Type B pancreatic cell (in vitro differentiated cells): ENCODE data around the gene TMEM143. TPM values are rescaled to one million over a fixed set of nuclear protein-coding genes. Genes with fewer than 3 reads are reported as not detected.
A peak's percentile ranks its signal among the peaks of the same experiment; 100 is the strongest.
"Not testable (repeated sequence)": the region's sequence is repeated elsewhere in the genome, so short reads cannot be mapped to it uniquely, and the experiment has no call there.

ENCODE experiments used
- DNase-seq: peaks from one replicate; pipeline ENCODE4 v3.0.0; 2021; ENCODE audit warnings: mixed read lengths; ENCODE audit not compliant: unreplicated experiment; ENCODE audit errors: extremely low spot score
- H3K27ac Mint-ChIP-seq: 2 replicates; pipeline ENCODE4 v1.8.0; 2021; ENCODE audit warnings: mild to moderate bottlenecking, mixed read lengths
- H3K27me3 Mint-ChIP-seq: 2 replicates; pipeline ENCODE4 v1.8.0; 2021; ENCODE audit warnings: mixed read lengths
- H3K36me3 Mint-ChIP-seq: 2 replicates; pipeline ENCODE4 v1.8.0; 2021; ENCODE audit warnings: mixed read lengths
- H3K4me1 Mint-ChIP-seq: one replicate; pipeline ENCODE4 v1.8.0; 2021; ENCODE audit warnings: mixed read lengths; ENCODE audit not compliant: unreplicated experiment
- H3K4me3 Mint-ChIP-seq: 2 replicates; pipeline ENCODE4 v1.8.0; 2021; ENCODE audit warnings: mild to moderate bottlenecking, mixed read lengths
- H3K9me3 Mint-ChIP-seq: 2 replicates; pipeline ENCODE4 v1.8.0; 2021; ENCODE audit warnings: mixed read lengths
- total RNA-seq: library from RNA; stranded (reverse); gene quantifications from 2 replicates; pipeline ENCODE4 v1.2.1, GENCODE V29; 2021; ENCODE audit warnings: low replicate concordance
- TF ChIP-seq, protein P1 (sequence below): fragments of 200-600 bp; sonication (generic); conservative IDR thresholded peaks from 2 replicates; pipeline ENCODE4 v1.5.0; 2021; ENCODE audit warnings: antibody characterized with exemption, mild to moderate bottlenecking

Gene TMEM143
- total RNA-seq, 1 donor from 2014 or later: 12.8 TPM

DNA sequence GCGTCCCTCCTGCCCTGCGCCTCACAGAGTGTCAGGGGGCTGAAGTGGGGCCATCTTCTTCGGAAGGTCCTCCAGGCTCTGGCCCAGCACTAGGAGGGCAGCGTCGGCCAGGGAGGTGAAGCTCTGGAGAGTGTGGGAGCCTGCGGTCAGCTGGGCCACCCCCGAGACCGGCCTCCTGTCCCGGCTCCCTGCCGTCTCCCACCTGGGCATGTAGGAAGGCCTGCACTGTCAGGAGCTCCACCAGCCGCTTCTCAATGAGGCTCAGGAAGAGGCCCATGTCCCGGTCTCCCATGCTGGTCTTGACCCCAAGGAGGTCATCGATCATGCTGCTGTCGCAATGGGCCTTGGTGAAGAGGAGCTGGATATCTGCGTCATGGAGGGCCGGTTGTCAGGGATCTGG is 65.8 kb downstream of the TMEM143 start:
- Mint-ChIP-seq H3K9me3 (no peaks in the 10 kb centered on the region), H3K36me3 (no peaks in the 10 kb centered on the region), H3K27me3 (no peaks in the 10 kb centered on the region), H3K27ac (no peak overlapping the region), H3K4me3 (no peak overlapping the region), H3K4me1 (no peaks in the 10 kb centered on the region)
- TF ChIP-seq, protein P1, sequence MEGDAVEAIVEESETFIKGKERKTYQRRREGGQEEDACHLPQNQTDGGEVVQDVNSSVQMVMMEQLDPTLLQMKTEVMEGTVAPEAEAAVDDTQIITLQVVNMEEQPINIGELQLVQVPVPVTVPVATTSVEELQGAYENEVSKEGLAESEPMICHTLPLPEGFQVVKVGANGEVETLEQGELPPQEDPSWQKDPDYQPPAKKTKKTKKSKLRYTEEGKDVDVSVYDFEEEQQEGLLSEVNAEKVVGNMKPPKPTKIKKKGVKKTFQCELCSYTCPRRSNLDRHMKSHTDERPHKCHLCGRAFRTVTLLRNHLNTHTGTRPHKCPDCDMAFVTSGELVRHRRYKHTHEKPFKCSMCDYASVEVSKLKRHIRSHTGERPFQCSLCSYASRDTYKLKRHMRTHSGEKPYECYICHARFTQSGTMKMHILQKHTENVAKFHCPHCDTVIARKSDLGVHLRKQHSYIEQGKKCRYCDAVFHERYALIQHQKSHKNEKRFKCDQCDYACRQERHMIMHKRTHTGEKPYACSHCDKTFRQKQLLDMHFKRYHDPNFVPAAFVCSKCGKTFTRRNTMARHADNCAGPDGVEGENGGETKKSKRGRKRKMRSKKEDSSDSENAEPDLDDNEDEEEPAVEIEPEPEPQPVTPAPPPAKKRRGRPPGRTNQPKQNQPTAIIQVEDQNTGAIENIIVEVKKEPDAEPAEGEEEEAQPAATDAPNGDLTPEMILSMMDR: no peak
- DNase-seq: no peak

DNA sequence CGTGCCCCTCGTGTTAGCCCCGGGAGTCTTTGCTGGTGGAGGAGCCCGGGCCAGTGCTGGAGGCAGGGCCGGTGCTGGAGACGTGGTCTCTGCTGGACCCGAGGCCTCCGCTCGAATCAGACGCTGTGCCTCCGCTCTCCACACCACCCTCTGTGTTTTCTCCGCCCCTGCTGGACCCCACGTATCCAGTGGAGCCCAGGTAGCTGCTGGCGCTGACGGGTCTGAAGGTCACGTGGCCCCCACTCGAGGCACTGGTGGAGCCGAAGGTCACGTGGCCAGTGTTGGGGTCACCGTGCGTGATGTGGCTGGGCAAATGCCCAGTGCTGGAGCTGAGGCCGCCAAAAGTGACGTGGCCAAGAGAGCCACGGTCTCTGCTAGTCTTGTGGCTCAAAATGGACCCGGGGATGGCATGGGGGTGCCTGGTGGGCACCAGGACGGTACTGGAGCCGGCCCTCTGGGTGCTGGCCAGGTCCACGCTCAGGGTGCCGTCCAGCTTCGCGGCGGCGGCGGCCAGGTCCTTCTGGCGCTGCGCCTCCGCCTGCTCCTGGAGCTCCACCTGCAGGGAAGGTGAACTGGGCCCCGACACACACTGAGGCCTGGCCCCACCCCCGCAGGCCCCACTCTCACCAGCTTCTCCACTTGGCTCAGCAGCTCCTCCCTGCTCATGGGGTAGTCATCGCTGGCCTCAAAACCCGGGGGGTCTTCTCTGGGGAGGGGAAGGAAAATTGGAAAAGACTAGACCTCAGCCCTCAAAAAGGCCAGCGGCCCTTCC is 66.6 kb downstream of the TMEM143 start:
- Mint-ChIP-seq H3K27me3 (no peaks in the 10 kb centered on the region), H3K36me3 (no peaks in the 10 kb centered on the region), H3K9me3 (no peaks in the 10 kb centered on the region), H3K4me3 (no peak overlapping the region), H3K4me1 (no peaks in the 10 kb centered on the region), H3K27ac (no peak overlapping the region)
- TF ChIP-seq, protein P1: no peak
- DNase-seq: no peak

DNA sequence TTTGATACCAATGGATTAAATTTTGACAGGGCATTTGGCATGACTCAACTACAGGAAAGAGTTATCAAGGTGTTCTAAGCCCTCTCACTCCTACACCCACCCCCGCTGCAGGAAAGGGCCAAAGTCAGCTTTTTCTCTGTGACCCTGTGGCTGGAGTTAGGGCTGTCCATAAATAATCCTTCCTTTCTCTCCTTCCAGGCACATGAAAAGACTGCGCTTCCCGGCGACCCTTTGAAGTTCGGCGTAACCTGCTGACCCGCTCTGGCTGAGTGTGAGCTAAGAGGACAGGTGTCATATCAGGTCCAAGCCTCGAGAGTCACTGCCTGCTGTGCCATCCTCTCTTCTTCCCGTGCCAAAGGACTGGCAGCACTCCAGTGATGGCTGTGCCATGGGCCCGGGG is 68.3 kb downstream of the TMEM143 start:
- H3K4me1 Mint-ChIP-seq: no peaks in the 10 kb centered on the region
- no peaks in the 10 kb centered on the region for H3K9me3 Mint-ChIP-seq

DNA sequence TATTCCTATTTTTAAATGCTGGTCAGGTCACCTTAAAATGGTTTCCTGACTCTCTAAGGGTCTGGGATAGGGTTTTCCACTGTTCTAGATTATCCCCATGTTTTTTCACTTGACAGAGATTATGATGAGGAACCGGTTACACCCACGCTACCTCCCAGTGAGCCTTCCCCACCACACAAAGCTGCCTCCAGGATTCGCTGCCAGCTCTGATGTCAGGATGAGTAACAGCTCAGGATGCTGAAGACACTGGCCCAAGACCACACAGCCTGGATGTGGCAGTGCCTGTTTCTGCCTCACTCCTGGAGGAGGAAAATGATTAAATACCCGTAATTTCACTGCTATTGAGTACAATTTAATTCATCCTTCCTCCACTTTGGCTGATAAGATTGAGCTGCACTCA is 70.9 kb downstream of the TMEM143 start:
- TF ChIP-seq, protein P1: no peak
- Mint-ChIP-seq H3K27me3 (peaks cover 7% of the 10 kb centered on the region), H3K9me3 (no peaks in the 10 kb centered on the region), H3K4me3 (no peak overlapping the region), H3K36me3 (peaks cover 3% of the 10 kb centered on the region), H3K27ac (no peak overlapping the region), H3K4me1 (no peaks in the 10 kb centered on the region)
- no peak for DNase-seq

More for the DNA sequence above, 68.3 kb downstream of the TMEM143 start:
- Mint-ChIP-seq H3K4me3 (no peak overlapping the region), H3K27me3 (peaks cover 7% of the 10 kb centered on the region), H3K27ac (no peak overlapping the region), H3K36me3 (no peaks in the 10 kb centered on the region)
- TF ChIP-seq, protein P1: no peak
- DNase-seq: no peak

DNA sequence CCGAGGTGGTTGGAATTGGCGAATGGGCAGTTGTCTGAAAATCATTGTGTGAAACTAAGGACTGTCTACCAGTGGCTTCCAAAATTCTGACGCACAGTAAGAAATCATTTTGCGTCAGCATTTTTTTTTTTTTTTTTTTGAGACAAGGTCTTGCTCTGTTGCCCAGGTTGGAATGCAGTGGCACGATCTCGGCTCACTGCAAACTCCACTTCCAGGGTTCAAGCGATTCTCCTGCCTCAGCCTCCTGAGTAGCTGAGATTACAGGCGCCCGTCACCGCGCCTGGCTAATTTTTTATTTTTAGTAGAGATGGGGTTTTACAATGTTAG is 72.3 kb downstream of the TMEM143 start:
- not testable (repeated sequence) for H3K27ac Mint-ChIP-seq, H3K27me3 Mint-ChIP-seq, H3K36me3 Mint-ChIP-seq, DNase-seq, H3K4me1 Mint-ChIP-seq, H3K9me3 Mint-ChIP-seq
- H3K4me3 Mint-ChIP-seq: peak overlapping the region; percentile 87

DNA sequence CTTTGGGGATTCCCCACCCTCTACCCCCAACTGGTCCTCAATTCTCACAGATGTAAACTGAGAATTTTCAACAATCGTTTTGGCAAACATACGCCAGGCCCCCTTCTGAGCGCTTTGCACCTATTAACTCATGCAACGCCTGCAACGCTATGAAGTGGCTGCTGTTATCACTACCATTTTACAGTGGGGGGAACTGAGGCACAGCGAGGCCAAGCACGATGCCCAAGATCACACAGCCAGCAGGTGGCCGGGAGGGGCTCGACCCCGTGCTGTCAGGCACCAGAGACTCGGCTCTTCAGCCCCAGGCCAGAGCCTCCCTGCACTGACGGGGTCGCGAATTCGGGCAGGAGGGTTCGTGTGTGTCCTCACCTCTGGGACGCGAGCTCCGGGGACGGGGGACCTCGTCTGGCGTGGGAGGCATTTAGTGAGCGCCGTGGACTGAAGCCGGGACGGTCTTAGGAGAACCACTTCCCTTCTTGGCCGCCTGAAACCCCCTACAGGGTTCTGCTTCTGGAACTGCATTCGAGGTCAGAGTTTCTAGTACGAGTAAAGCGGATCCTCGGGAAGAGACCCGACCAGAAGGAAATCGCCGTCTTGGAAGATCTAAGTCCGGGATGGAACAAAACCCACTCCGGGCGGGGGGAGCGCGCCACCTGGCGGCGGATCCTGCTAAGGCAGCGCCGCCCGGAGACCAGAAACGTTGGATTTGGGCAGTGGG is 72.8 kb downstream of the TMEM143 start:
- H3K4me1 Mint-ChIP-seq: no peaks in the 10 kb centered on the region
- no peak overlapping the region for H3K27ac Mint-ChIP-seq
- peak; percentile 89 for DNase-seq
- H3K9me3 Mint-ChIP-seq: peaks cover 9% of the 10 kb centered on the region
- TF ChIP-seq, protein P1: peak; percentile 98
- peaks cover 7% of the 10 kb centered on the region for H3K27me3 Mint-ChIP-seq
- peaks cover 14% of the 10 kb centered on the region for H3K36me3 Mint-ChIP-seq
- peak overlapping the region; percentile 87 for H3K4me3 Mint-ChIP-seq
